Gastrocnemius medialis (tissue), 4 donors: ENCODE data around the gene AHI1.

Experiments used
- CTCF ChIP-seq, 5 experiments: fragments of 450-650 bp in 3 of 5; fragments of 200-600 bp in 2 of 5; sonication (generic) in 2 of 5; IDR thresholded peaks in 4 of 5; conservative IDR thresholded peaks in 1 of 5; 1 replicate in 4 of 5; 2 replicates in 1 of 5; pipeline ENCODE4 v1.5.1; 2016 to 2019; ENCODE audit warnings: antibody characterized with exemption in 5 of 5, mild to moderate bottlenecking in 3 of 5, moderate library complexity in 3 of 5
- POLR2A ChIP-seq, 2 donors: fragments of 450-650 bp; IDR thresholded peaks; one replicate each; pipeline ENCODE4 v1.6.1; 2017; ENCODE audit warnings: antibody characterized with exemption in 2 of 2, mild to moderate bottlenecking in 2 of 2, moderate library complexity in 2 of 2

GRCh38 chr6:135419162-135419561 is 78.4 kb downstream of the AHI1 start:
- TF ChIP-seq POLR2A (IDR thresholded peaks at IDR 0.05): no peak
- TF ChIP-seq CTCF (IDR thresholded peaks at IDR 0.05 in 4 of 5, conservative IDR thresholded peaks at IDR 0.05 in 1 of 5): no peak
